SH-SY5Y (cell line): ENCODE results near the gene CDH5.

ENCODE experiments used
- GATA2 ChIP-seq: IDR thresholded peaks from 2 replicates; pipeline ENCODE4 v1.6.1; 2011; ENCODE audit warnings: mild to moderate bottlenecking, low read depth, low read length
- GATA3 ChIP-seq: IDR thresholded peaks from 2 replicates; pipeline ENCODE4 v1.6.1; 2011; ENCODE audit warnings: low read depth, mild to moderate bottlenecking, low read length, moderate library complexity

- no peak for TF ChIP-seq GATA2
- no peak for TF ChIP-seq GATA3
These were observed 12.2 kb upstream of the CDH5 start for GRCh38 chr16:66354034-66354909.
